ENCODE data around the gene GALC.
"Not testable (repeated sequence)": the region's sequence is repeated elsewhere in the genome, so short reads cannot be mapped to it uniquely, and the experiment has no call there.

GALC gene

GRCh38 chr14:87992718-87993628, at the start of gene GALC:
Gene GALC, minus strand, starts transcription at chr14:87993182. Its CDS starts 18 bp downstream, at chr14:87993164.
- DNase-seq: peak; percentile 96

DNA sequence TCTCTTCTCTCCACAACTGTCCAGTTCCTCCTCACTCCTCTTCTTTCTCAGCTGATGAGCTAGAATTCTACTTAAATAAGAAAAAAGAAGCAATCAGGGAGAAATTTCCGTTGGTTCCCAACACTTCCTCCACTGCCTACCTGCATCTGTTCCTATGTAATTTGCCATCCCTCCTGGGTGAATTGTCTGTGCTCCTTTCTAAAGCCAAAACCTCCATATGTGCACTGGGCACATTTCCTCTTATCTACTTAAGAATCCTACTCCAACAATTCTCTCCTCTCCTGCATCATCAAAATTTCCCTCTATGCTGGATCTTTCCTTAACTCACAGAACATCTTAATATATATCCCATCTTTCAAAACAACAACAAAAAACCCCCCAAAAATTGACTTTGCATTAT, 47.2 kb upstream of the GALC start:
- no peak for DNase-seq

- no peak for DNase-seq
Observed at GRCh38 chr14:88039197-88039596, 46.2 kb upstream of the GALC start.

- DNase-seq: no peak
Observed at GRCh38 chr14:88037325-88037724, 44.3 kb upstream of the GALC start.

DNA sequence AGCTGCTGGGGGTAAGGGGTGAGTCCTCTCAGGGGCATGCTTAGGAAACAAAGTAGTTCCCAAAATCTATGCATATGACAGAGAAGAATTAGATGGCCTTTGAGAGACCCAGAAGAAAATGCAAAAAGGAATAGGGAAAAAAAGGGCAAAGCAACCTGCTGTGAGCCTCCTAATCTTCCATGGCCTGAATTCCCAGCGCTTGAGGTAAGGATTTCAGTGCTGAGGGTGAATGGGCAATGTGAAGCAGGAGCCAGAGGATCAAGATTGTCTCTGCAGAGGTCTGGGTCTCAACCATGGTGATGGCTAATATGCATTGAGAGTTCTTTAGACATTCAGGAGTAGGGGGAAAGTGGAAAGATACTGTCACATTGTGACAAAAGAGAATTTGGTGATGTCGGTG, 43.4 kb upstream of the GALC start:
- DNase-seq: no peak

DNA sequence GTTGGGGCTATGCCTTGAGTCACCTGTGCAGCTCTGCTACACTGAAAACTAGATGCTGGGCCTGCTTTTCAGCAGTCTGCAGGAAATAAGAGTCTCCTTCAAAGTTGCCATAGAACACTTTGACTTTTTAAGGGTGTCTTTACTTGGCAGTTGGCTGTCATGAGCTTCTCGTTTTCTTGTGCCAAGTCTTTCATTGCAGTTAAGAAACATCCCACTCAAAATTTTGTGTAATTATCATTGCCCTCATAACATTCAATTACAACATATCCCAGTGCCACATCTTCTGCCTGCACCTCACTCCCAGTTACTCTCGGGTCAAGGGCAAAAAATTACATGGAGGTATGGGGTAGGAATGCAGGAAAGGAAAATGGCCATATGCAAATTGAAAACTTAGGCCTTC, 41.1 kb upstream of the GALC start:
- no peak for DNase-seq

GRCh38 chr14:88032373-88032772, 39.4 kb upstream of the GALC start:
- no peak for DNase-seq

DNA sequence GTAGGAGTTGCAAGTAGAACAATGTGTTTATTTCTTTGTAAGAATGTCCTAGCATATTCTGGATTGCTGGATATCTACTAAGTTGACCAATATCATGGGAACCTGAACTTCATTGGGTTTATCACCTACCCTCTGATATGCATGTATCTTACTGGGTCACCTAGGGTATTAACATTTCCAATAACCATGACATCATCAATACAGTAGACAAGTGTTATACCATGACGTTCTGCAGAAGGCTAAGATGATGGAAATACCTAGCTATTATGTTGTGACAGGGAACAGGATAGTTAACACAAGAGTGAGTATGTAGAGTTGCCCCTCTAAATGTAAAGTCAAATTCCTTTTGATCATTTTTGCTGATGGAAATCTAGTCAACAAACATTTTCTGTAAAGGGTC, 37.9 kb upstream of the GALC start:
- no peak for DNase-seq

GRCh38 chr14:88030079-88030478, 37.1 kb upstream of the GALC start:
- peak; percentile 30 for DNase-seq

DNA sequence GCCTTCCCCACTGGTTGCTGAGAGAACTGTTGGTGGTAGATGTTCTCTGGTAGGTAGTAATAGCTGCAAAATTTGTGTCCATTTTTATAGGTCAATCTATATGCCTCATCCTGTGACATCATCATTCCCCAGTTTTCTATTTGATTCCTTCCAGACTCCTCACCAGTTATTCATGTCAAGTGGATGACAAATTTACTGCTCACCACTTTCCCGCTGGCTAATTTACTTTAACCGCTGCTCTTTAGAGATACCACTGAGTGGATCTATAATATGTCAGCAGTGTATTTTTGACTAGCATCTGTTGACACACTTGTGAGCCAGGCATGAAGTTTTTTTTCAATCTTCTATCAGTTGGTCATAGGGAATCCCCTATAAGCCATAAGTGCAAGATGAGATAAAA, 36.5 kb upstream of the GALC start:
- DNase-seq: peak; percentile 36

DNA sequence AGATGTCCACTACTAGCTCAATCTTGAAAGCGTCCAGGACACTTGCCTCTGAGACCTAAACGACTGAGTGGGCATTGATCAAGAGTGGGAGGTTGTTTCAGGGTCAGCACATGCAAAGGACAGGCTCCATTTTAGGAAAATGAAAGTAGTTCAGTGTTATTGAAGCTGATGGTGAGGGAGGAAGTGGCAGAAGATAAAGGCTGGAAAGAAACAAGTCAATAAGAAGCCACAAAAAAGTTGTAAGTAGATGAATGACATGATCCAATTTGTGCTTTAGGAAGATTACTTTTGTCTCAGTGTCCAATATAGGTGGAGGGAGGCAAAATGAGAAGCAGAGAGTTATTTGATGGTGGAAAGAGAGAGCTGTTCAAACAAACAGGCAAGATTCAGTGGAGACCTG, 33.9 kb upstream of the GALC start:
- peak; percentile 24 for DNase-seq

DNA sequence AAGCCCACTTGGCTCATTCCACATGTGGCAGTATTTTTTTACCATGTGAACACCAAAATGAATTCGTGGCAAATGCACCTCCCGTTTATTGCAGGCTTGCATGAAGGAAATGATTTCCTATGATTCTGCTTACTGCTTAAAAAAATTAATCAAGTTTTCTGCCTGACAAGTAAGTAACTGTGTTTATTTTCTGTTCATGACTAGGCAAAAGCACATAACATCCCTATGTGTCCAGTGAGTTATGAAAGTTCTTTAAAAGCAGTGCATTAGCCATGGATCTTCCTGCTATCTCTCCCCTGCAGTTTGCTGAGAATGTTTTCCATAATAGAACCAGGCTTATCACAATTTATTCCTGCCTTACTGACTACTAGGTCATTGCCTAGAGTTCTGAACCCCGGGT, 32.3 kb upstream of the GALC start:
- no peak for DNase-seq

GRCh38 chr14:88024252-88025086, 31.5 kb upstream of the GALC start:
- not testable (repeated sequence) for DNase-seq

DNA sequence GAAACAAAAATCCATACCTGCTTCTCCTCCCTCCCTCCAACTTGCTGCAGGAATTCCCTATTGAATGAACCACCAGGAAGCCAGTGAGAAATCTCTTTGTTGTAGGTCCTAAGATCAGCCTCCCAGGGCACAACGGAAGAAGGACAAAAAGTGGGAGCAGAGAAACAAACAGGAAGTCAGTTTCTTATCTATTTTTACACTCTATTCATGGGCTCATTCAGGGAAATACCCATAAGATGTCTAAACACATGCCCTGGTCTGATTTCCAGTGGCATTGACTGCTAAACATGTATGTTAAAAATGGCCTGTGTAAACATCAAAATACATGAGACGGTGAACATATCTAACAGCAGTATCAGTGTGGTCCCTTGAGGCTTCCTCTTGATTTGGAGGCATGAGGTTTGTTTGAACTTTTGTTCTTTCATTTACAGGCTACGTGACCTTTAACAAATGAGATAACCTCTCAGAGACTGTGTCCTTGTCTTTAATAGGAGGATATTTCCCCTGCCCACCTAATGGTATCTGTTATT, 30.7 kb upstream of the GALC start:
- peak; percentile 37 for DNase-seq

GRCh38 chr14:88017535-88017934, 24.6 kb upstream of the GALC start:
- no peak for DNase-seq

DNA sequence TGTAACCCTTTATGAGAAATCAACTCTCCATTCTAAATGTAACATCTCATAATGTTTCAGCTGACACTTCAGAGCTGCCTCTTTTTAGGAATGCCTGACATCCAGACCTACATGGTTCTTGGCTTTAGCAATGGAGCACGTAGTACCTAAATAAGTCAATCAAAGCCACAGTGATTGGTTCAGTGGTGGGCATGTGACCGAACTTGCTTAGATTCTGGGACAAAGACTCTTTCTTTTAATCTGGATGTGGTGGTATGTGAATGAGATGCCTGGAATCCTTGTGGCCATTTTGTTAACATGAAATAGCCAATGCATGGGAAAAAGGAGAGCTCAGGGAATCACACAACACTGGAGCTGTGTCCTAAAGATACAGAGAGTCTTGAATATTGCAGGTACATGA, 23.8 kb upstream of the GALC start:
- DNase-seq: no peak

DNA sequence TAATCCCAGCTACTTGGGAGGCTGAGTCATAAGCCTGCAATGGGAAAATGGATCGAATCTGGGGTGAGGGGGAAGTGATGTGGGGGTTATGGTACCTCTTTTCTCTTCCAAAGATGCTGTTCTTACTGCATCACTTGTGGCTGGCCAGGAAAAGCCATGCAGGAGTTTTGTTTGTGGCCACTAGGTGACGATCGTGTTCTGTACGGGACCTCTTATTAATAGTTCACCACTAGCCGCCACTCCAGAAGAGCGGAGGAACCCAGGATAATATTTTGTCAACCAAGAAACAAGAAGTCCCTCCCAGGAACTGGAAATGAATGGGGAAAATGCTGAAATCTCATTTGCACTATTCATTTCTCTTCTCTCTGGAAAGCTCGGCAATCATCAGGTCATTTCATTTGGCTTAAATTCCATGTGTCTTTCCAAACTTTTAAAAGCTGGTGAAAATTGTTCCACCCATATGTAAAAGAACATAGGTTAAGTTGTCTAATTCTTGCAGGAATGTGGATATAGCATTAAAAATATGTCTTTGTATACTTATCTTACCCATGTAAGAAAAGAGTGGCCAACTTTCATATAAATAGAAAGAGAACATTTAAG, 20.9 kb upstream of the GALC start:
- peak; percentile 54 for DNase-seq

DNA sequence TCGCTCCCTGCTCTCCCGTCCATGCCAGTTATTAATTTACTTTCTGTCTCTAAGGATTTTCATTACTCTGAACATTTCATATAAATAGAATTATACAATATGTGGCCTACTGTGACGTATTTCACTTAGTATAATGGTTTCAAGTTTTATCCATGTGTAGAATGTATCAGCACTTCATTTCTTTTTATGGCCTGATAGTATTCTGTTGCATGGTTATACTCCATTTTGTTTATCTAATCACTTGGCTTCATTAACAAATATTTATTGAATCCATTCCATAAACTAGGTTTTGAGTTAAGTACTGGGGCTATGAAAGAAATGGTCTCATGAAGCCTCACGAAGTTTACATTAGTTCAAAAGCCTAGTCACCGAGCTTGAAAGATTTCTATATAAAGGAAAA, 19.5 kb upstream of the GALC start:
- DNase-seq: no peak

DNA sequence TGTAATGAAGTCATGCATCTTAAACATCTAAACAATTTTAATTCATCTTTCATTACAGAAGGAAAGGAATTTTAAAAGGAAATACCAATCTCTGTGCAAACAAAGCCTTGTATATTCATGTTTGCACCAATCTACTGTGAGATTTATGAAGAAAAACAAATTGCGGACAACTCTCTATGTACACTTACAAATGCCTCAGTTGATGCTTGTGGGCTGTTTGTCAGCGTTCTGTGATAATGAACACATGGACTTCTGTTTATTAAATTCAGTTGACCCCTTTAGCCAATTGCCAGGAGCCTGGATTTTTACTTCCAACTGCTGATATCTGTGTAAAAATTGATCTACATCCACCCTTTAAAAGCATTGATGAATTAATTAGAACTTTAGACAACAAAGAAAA, 17.3 kb upstream of the GALC start:
- no peak for DNase-seq

DNA sequence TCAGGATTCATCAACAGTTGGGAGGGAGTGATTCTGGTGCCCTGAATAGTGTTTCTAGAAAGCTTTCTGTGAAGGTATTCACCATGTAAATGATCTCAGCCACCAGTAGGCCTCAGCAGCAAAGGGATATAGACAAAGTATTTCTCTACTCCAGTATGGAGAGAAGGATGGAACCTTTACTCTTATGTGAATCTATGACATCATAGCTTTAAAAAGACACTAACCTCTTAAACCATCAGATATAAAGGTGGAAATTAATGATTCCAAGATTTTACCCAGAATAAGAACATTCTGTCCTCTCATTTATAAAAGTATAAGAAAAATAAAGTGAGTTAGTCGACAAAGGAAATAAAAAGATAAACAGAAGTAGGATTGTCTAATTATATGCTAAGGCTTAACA, 16.5 kb upstream of the GALC start:
- no peak for DNase-seq

GRCh38 chr14:88008039-88008742, 15.2 kb upstream of the GALC start:
- DNase-seq: no peak

- DNase-seq: peak; percentile 32
Observed at GRCh38 chr14:88007608-88008007, 14.6 kb upstream of the GALC start.
